Activated gamma-delta T cell (primary cell): ENCODE measurements around the gene XPO6.
"Not testable (repeated sequence)": the region's sequence is repeated elsewhere in the genome, so short reads cannot be mapped to it uniquely, and the experiment has no call there.

ENCODE experiments used
- DNase-seq: peaks from one replicate; lab custom pipeline; 2025; lab: John Stamatoyannopoulos, UW

The XPO6 gene

DNA sequence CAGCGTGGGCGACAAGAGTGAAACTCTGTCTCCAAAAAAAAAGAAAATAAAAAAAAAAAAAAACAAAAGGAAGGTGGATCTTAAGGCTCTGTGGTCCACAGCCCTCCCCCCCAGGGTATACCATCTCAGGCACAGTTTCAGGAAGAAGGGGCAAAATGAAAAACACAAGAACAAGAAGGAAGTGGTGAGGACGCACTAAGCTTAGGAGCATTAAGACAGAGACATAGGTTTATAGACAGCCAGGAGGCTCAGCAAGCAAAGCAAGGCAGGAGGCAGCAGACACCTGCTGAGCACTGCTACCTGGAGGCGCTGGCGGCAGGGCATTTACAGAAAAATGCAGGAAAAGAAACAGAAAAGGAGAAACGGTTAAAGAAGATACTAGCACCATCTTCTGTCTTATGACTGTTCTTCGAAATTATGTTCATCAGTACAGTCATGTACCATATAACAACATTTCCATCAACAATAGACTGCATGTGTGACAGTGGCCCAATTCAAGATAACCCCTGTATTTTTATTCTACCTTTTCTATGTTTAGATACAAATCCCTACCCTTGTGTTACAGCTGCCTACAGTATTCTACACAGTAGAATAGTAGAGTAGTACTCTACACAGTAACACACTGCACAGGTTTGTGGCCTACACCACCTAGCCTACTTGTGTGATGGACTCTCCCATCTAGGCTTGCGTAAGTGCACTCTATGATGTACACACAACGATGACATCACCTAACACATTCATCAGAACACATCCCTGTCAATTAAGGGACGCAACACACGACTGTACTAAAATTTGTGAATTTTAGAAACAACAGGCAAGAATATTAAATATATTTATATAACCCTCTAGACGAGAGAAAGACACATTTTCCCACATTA, 62.5 kb downstream of the XPO6 start:
- no peak for DNase-seq

DNA sequence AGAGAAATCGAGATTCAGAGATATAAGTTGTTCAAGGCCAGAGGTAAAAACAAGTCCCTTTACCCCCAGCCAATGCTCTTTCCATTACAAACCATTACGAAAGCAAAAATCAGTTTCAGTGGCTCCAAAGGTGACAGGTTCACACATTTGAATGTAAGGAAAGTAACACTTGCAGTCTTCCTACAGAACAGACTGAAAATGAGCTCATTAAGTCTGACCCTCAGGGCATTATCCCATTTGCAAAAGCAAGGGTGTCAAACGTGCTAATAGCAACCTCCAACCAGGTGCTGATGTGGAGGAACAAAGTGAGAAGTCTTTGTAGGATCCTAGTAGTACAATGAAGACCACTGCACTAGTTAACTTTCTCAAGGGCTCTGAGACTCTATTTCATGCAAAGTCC, 65.2 kb downstream of the XPO6 start:
- DNase-seq: no peak

DNA sequence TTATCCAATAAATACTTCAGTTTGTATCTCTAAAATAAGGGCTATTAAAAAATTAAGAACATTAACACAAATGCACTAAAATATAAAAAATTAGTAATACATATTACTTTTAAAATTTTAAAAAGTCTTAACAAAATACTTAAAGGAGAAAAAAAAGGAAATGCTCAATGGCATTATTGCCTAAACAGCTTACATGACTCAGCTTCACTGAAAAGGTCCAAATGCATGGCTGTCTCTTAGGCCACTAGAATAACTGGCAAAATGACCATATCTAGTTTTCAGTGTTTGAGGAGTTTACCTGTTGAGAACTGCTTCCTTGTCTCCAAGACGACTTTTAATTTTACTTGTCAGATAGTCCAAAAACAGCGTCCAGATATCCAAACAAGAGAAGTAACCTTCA, 66.0 kb downstream of the XPO6 start:
- no peak for DNase-seq

DNA sequence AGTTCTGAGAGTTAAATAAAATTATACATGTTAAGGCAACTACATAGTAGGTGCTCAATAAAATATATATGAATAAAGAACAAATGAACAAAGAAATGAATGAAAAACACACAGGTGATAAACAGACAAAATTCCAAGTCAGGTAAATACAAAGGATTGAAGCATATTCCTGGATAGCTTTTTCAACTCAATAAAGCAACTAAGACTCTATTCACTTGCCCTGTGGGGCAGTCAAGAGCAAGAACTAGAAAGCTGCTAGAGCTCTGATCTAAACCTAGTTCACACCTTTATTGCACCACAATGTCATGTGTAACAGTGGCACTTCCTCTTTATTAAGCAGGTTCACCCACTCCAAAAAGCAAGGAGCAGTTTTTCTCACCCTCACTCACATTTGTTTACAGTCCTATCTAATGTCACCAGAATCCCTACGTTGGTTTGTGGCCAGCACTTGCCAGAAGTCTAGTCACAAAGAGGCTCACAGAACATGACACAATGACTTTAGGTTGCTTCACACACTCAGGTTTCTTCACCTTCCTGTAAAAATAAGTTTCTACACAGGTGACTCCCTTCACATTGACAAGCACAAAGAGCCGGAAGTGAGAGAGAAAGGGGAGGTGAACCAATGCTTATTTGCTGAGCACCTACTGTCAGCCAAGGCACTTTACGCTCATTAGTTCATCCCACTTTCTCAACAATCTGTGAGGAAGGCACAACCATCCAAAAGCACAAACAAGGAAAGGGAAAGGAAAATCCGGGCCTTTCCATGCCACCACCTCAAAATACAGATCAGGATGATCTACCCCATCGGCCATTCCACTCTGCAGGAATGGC, 70.8 kb downstream of the XPO6 start:
- DNase-seq: no peak

DNA sequence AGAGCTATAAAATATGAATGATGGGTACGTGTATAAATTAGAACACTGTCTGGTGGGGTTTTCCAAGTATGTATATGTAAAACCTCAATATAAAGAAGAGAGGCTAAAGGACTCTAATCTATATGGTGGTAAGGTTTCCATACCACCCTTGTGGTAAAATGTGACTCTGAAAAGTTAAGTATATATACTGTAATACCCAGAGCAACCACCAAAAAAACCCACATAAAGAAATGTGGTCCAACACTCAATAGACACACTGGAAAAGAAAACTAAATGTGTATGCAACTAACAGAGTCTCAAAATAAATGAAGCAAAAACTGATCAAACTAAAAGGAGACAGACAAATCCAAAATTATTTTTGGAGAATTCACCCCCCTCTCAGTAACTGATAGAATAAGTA, 72.2 kb downstream of the XPO6 start:
- DNase-seq: no peak

DNA sequence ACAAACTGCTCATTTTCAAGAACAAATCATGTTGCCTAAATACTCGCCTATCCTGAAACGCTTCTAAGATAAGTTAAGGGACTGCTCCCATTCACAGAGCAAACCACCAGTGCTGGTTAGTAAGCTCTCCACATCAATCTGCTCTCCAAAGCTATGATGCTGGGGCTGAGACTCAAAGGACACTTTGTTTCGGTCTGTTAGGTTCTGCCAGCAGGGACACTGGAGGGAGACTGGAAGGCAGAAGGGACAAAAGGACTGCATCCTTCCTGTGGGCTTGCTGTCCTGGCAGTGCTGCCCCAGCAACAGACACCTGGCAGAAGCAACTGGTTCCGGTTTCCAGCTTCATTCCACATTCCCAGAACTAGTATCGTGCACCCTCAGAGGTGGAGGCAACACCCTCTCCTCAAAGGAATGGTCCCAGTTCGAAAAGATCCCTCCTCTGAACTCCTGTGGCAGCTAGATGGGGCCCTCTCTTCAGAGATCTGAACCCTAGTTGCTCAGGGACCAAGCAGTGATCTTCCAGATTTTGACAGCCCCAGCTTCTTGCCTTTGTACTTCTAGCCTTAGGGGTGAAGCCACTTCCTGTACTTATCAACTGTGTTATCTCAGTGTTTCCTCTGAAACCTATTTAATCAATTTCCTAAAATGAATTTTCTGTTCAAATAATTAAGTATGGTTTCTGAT, 74.9 kb downstream of the XPO6 start:
- no peak for DNase-seq

DNA sequence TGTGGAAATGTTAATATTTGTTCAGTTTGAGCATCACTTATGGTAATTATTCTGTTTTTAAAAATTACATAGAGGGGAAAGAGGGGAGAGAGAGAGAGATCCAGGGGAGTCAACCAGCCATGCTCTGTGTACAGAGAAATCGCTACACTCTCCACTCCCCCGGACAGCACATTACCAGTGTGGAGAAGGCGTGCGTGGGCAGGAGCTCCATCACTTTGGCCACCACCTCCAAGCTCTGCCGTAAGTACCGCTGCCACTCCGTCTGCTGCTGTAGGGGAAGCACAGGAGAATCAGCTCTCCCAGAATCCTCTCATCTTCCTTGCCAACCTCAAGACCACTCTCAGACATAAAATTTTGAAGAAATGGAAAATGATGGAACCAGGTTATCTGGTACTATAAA, 78.1 kb downstream of the XPO6 start:
- no peak for DNase-seq

DNA sequence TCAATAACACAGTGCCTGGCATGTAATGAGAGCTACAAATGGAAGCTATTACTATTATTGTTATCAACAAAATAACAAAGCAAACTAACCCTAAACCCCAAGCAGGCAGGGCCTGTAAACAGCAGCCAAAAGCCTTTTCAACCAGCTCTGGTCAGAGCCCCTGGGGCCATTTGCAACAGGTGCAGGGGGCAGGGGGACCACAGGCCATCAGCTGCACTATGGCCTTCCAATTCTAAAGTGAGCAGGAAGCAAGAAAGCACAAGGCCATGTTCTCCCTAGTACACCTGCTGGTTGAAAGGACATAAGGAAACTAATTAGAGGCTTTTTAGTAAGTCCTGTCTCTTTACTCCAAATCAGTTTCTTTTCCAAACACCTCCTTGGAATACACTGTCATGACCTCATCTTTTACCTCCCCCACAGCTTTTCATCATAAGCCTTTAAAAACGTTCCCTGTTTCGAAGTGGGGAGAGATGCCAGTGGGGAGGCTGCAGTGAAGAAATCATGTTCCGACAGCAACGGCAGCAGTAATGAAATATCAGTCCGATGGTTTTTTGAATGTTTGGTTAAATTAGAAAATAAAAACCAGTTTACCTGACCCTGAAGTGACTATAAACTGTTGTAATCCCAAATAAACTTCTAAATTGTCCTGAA, 79.9 kb downstream of the XPO6 start:
- no peak for DNase-seq

DNA sequence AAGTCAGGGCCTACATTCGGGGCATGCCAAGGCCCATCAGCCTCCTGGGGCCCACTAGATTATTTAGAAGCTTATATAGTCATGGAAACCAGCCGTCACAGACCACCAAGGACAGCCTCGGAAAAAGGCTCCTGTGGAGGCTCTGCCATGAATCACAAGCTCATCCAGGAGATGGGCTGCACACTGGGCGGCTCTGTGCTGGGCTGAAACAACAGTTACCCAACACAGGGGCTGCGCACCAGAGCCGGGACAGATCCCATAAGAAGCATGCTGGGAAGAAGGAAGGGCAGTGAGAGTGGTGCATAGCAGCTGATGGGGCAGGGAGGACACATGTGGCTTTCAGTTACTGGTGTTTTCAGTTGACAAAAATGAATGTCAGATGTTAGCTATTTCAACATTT, 80.6 kb downstream of the XPO6 start:
- no peak for DNase-seq

DNA sequence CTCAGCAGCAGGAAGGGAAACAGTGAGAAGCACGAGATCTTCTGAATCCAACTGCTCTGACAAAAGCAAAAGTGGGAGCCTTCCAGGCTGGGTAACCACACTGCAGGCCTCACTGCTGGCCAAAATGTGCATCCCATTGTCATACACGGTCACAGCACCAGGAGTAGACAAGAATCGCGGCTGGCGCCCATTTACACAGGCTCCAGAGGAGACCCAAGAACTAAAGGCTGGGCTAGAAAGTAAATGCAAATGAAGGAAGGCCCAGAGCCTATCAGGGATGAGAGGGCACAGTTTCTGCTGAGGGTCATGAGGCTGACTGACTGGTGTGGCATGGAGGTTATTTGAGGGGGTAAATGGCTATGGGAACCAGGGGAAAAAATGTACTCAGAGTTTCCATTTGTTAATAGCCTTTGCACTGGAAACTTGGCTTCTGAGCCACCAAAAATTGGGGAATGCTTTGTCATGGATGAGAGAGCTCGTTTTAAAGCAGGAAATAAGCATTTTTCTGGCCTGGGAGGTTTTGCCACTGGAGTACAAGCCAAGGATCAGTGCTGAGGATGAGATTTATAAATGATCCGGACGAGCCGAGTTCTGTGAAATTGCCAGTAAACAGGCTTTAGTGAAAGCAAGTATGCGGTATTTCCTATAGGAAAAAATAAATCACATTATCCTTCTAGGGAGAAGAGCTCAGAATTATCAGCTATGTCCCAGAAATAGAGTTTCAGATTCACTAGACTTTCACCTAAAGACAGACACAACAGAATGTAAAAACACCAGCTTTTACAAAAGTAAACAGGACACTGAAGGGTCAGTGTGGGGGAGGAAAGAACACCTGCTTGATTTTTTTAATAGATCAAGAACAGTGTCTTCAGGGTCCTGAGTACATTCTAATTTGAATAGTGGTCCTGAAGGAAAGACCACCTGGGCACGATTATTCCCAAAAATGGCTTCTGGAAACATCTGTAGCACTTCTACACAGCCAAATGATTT, 81.4 kb downstream of the XPO6 start:
- DNase-seq: no peak

DNA sequence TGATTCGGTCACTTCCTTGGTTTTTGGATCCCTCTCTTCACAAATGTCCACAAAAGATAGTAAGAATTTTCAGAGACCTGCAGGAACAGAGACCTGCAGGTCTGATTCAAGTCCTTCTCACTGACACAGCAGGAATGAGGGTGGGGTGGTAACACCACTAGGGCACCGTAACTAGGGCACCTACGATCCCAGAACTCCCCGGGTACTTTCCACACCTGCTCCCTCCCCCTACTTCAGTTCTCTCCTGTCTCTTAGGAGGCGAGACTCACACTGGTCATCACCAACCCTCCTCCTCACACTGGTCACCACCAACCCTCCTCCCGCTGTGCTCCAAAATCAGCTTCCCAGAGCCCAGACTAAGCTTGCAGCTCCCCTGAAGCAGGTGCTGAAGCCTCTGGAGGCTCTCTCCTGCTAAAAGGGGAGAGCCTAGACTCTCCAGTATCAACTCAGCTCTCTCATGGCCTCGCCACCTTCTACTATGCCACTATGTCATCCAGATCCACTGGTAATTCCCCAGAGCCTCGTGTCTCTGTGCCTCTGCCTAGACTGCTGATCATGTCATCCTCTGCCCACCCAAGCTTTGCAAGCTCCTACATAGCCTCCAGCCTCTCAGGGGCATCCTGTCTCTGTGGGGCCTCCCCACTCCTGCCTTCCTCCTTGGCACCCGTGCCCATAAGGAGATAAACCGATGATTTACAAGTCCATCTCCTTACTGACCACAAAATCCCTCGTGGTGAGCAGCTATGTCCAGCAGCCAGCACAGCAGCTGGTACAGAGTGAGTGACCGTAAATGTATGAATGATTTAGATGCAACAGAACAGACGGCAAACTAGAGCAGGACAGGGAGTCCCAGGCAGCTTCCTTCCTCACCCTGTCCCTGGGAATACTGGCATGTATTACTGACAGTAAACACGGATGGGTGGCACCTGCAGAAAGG, 84.8 kb downstream of the XPO6 start:
- no peak for DNase-seq

DNA sequence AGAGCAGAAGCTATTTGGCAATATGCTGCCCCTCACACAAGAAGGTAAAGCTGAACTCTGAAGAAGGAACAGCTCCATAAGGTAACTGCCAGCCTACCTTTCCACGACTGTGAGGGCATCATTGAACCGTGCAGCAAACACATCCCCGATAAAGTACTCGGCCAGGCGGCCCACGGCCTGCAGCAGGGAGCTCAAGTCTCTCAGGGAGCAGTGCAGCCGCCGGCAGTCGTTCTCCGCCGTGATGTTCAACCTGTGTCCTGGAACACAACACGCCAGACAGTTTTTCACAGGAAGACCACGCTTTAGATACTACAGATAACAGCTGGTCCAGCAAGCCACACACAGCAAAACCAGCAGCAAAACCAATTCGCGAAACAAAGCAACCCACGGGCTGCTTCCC, 86.2 kb downstream of the XPO6 start:
- no peak for DNase-seq

DNA sequence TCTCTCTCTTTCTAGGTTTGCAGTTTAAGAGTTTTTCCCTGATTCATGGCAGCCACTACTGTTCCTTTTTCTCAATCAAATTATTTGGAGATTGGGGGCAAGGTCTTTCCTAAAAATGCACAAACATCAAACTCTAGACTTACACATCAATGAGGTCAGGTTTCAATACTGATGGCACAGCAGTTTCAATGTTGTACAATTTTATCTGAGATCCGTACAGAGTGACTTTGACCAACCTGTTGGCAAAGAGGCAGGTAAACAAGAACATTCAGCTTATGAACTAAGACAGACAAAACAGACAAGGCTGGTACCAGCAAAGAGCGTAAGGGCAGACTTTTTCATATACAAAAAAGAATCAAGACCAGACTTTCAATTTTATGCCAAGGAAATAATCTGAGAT, 90.2 kb downstream of the XPO6 start:
- DNase-seq: no peak

DNA sequence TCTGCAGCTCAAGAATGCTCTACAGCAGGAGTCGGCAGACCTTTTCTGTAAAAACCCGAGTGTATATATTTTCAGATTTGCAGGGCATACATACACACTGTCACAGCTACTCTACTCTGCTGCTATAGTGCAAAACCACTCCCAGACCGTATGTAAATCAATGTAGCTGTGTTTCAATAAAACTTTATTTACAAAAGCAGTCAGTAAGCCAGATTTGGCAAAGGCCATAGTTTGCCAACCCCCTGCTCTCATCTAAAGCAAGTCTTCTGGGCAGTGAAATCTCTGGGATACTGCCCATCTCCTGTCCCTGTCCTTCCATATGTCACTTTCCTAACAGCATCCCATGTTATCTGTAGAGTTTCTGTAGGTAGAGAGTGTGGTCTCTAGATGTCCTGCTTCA, 91.0 kb downstream of the XPO6 start:
- DNase-seq: no peak

DNA sequence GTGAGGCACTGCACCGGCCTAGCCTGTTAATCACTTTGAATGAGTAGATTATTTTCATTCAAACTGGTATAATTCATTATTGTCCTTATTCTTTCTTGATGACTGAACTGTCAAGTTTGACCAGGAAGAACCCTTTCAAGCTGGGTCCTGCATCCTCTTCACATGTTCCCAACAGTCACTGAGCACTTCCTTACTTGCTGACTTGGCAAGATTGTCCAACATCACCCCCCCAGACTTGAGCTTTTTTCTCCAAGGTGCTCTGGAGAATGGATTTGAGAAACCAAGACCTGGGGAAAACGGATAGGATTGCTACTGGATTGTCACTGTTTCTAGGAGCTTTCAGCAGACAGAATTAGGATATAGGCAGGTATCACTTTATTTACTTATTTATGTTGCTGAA, 93.1 kb downstream of the XPO6 start:
- no peak for DNase-seq

DNA sequence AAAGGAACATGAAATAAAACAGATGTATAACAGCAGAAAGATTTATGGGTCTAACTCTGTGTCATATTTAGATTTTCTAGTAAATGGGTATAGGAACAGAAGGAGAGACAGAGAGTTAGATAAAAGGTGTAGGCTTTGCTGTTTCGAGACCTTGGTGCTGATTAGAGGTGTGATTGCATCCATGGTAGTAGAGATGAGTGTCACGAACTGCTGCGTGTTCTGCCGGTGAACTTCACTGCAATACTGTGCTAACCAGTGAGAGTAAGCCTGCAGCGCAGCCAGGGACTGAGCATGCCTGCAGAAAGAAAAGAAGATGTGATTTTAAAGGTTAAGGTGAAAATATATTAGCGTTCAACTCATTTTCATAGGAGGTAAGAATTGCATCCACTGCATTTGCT, 94.6 kb downstream of the XPO6 start:
- no peak for DNase-seq

DNA sequence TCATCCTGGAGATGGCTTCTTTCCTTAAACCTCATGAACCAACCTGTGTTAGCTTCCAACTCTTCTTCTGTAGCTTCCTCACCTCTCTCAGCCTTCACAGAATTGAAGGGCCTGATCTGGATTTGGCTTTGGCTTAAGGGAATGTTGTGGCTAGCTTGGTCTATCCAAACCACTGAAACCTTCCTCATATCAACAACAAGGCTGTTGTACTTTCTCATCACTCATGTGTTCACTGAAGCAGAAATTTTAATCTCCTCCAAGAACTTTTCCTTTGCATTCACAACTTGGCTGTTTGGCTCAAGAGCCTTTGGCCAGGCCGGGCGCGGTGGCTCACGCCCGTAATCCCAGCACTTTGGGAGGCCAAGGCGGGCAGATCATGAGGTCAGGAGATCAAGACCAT, 95.9 kb downstream of the XPO6 start:
- not testable (repeated sequence) for DNase-seq

DNA sequence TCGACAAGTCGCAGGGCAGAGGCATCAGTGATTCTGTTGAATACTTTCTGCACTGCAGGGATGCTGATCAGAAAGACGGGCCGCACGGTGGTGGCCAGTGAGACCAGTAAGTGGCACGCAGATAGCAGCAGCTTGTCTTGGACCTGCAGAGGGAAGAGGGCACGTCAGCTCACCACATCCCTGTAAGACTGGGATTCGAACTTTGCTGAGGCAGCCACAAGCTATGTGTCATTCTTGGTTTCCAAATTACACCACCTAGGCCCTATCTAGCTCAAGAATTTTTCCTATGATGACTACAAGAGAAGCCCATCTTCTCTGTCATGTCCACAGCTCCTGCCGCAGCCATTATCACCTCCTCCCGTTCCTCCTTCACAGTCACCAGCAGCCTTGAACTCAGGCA, 98.9 kb downstream of the XPO6 start:
- DNase-seq: no peak

DNA sequence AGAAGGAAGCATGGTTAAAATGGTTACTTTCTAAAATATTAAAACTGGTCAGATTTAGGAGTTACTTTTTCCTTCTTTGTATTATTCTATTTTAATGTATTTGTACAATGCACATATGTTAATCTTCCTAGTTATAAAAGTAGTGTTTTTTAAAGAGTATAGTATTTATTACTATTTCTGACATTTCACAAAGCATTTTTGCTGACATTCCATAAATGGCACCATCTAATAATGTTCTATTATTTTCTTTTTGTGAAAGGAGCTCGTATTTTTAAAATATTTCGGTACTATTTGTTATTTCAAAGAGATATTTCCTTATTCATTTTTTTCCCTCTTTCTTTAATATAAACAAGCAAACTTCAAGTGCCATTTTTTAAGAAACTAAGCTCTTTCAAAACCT, 100.8 kb downstream of the XPO6 start:
- DNase-seq: no peak

DNA sequence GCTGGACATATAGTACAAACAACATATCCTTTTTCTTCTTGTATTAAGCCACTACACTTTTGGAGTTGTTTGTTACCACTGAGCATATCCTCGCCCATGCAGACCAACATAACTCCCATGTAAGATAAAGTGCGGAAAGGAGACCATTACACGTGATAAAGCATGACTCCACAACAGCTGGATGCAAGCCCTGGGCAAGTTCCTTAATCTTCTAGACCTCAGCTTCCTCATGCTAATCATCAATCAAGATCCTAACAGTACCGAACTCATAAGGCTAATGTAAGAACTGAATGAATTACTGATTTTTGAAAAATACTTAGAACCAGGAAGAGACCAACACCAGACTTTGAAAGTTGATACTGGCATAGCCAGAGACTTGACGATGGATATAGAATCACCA, 101.3 kb downstream of the XPO6 start:
- no peak for DNase-seq
